ENCODE measurements around the gene DHRS2.

The DHRS2 gene

GRCh38 chr14:23617539-23617938, 18.6 kb upstream of the DHRS2 start:
- TF ChIP-seq CTCF (IDR thresholded peaks at IDR 0.05; ENCODE audit: extremely low read depth, insufficient read depth, missing control alignments), result no peak
- no peak for DNase-seq (ENCODE audit: low spot score)
- in situ Hi-C loops (cut with MboI; ENCODE audit: low pct_unique_long_range_greater_than_20kb, low sequenced_read_pairs, unreplicated experiment), result no loop called here

- no peak for DNase-seq (ENCODE audit: low spot score)
Observed at GRCh38 chr14:23618415-23618988, 17.7 kb upstream of the DHRS2 start.

GRCh38 chr14:23620177-23620702, 15.9 kb upstream of the DHRS2 start:
- no peak for TF ChIP-seq CTCF (IDR thresholded peaks at IDR 0.05; ENCODE audit: extremely low read depth, insufficient read depth, missing control alignments)
- no peak for DNase-seq (ENCODE audit: low spot score)
- in situ Hi-C loops (cut with MboI; ENCODE audit: low pct_unique_long_range_greater_than_20kb, low sequenced_read_pairs, unreplicated experiment), result no loop called here

More at GRCh38 chr14:23618415-23618988, 17.7 kb upstream of the DHRS2 start:
- in situ Hi-C loops (cut with MboI; ENCODE audit: low pct_unique_long_range_greater_than_20kb, low sequenced_read_pairs, unreplicated experiment), result no loop called here
- no peak for TF ChIP-seq CTCF (IDR thresholded peaks at IDR 0.05; ENCODE audit: extremely low read depth, insufficient read depth, missing control alignments)

GRCh38 chr14:23621204-23621931, 14.8 kb upstream of the DHRS2 start:
- TF ChIP-seq CTCF (IDR thresholded peaks at IDR 0.05; ENCODE audit: extremely low read depth, insufficient read depth, missing control alignments), result no peak
- in situ Hi-C loops (cut with MboI; ENCODE audit: low pct_unique_long_range_greater_than_20kb, low sequenced_read_pairs, unreplicated experiment), result no loop called here
- no peak for DNase-seq (ENCODE audit: low spot score)

- in situ Hi-C loops (cut with MboI; ENCODE audit: low pct_unique_long_range_greater_than_20kb, low sequenced_read_pairs, unreplicated experiment), result no loop called here
- TF ChIP-seq CTCF (IDR thresholded peaks at IDR 0.05; ENCODE audit: extremely low read depth, insufficient read depth, missing control alignments), result no peak
- no peak for DNase-seq (ENCODE audit: low spot score)
Observed at GRCh38 chr14:23621932-23622730, 14.0 kb upstream of the DHRS2 start.

- no peak for DNase-seq (ENCODE audit: low spot score)
- in situ Hi-C loops (cut with MboI; ENCODE audit: low pct_unique_long_range_greater_than_20kb, low sequenced_read_pairs, unreplicated experiment), result no loop called here
- no peak for TF ChIP-seq CTCF (IDR thresholded peaks at IDR 0.05; ENCODE audit: extremely low read depth, insufficient read depth, missing control alignments)
Observed at GRCh38 chr14:23622990-23623389, 13.2 kb upstream of the DHRS2 start.
